ENCODE data around the gene APRT.

Gene APRT

DNA sequence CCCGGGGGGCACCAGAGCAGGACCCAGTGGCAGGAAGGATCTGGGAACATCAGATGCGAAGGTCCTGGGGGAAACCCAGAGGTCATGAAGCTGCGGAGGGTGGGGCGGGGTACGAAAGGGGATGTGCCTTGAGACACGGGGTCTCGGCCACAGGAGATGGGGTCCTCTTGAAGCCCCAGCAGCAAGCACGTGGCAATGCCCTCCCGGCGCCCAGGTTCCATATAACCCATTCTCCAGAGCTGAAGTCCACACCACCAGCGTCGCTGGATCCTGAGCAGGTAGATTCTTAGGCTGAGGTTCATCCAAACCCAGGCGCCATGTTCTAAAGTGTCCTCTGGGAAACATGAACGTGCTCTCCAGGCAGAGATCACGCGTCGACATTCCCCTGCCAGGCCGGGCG is 47.6 kb downstream of the APRT start:
- in situ Hi-C loops (cut with HindIII; ENCODE audit: low sequenced_read_pairs), result no loop called here
- no peak overlapping the region for H3K4me3 ChIP-seq (ENCODE audit: low read depth, low read length)

DNA sequence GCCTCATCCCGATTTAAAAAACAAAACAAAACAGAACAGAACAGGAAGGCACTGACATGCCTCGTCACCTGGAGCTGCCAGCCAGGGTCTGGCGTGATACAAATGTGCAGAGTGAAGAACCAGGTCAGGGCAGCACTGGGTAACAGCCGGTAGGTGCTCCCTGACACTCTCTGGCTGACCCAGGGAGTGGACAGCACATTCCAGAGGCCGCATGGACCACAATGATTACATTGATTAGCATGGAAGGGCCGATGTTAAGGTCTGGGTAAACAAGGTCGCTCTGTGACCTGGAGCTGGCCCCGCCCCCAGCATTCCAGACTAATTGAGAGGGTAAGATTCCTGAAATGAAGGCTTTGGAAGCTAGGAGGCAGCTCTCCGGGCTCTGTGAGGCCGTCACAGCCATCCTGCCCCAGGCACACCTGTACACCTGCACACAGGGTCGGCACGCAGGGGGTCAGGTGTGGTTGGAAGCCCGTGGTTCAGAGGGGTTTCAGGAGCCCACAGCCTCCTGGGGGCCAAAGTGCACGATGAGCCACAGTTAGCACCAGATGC is 48.1 kb downstream of the APRT start:
- TF ChIP-seq CTCF (IDR thresholded peaks at IDR 0.05; ENCODE audit: low read depth, low read length), result no peak
- in situ Hi-C loops (cut with HindIII; ENCODE audit: low sequenced_read_pairs), result no loop called here

More for the DNA sequence above, 47.6 kb downstream of the APRT start:
- no peak for TF ChIP-seq CTCF (IDR thresholded peaks at IDR 0.05; ENCODE audit: low read depth, low read length)
- no peak for DNase-seq (ENCODE audit: low read depth, low spot score)

GRCh38 chr16:88762941-88763340 is 48.8 kb downstream of the APRT start:
- no peak for TF ChIP-seq CTCF (IDR thresholded peaks at IDR 0.05; ENCODE audit: low read depth, low read length)

More for the DNA sequence above, 48.1 kb downstream of the APRT start:
- no peak overlapping the region for H3K4me3 ChIP-seq (ENCODE audit: low read depth, low read length)
- DNase-seq (ENCODE audit: low read depth, low spot score), result no peak

DNA sequence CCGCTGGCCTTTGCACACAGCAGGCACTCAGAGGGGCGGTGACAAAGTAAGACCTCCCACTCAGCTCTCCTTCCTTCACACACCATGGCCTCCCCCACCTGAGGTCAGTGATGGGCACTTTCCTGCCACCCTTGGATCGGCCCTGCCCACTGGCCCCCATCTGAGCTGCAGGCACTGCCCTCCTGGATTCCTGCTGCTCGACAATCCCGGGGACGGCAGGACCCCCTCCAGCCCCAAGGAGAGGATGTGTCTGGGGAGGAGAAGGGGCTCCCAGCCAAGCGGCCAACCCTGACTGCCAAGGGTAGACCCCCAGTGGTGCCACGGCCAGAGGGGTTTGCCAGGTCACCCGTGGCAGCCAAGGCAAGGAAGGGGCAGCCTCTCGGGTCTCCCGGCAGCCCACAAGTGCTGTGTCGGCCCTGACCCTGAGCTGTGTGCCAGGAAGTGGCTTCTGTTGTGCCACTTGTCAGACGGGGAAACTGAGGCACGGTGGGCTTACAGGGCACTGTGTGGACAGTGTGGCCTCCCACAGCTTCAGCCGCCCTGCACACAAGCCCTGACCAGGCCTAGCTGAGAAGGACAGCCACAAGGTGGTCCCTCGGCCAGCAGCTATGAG is 49.4 kb downstream of the APRT start:
- H3K4me3 ChIP-seq (ENCODE audit: low read depth, low read length), result no peak overlapping the region
- DNase-seq (ENCODE audit: low read depth, low spot score), result no peak
- in situ Hi-C loops (cut with HindIII; ENCODE audit: low sequenced_read_pairs), result no loop called here
- TF ChIP-seq CTCF (IDR thresholded peaks at IDR 0.05; ENCODE audit: low read depth, low read length), result no peak

More at GRCh38 chr16:88762941-88763340, 48.8 kb downstream of the APRT start:
- DNase-seq (ENCODE audit: low read depth, low spot score), result no peak
- in situ Hi-C loops (cut with HindIII; ENCODE audit: low sequenced_read_pairs), result no loop called here
- no peak overlapping the region for H3K4me3 ChIP-seq (ENCODE audit: low read depth, low read length)

- TF ChIP-seq CTCF (IDR thresholded peaks at IDR 0.05; ENCODE audit: low read depth, low read length), result no peak
- no peak overlapping the region for H3K4me3 ChIP-seq (ENCODE audit: low read depth, low read length)
- in situ Hi-C loops (cut with HindIII; ENCODE audit: low sequenced_read_pairs), result no loop called here
- no peak for DNase-seq (ENCODE audit: low read depth, low spot score)
These were observed 49.9 kb downstream of the APRT start for GRCh38 chr16:88761830-88762229.

GRCh38 chr16:88761143-88761534 is 50.6 kb downstream of the APRT start:
- in situ Hi-C loops (cut with HindIII; ENCODE audit: low sequenced_read_pairs), result no loop called here
- no peak for DNase-seq (ENCODE audit: low read depth, low spot score)
- no peak for TF ChIP-seq CTCF (IDR thresholded peaks at IDR 0.05; ENCODE audit: low read depth, low read length)
- H3K4me3 ChIP-seq (ENCODE audit: low read depth, low read length), result no peak overlapping the region

Data from astrocyte of the spinal cord (primary cell).